Kidney (tissue), 14 donors: ENCODE results near the gene TFEC. TPM values are rescaled to one million over a fixed set of nuclear protein-coding genes. Genes with fewer than 3 reads are reported as not detected.

Experiments used
- DNase-seq, 5 donors: peaks; one replicate each; pipeline ENCODE4 v3.0.0-alpha.2; 2013 to 2020
- FAIRE-seq: peaks from 2 replicates; lab custom pipeline; 2012; peaks lifted over from hg19 to GRCh38; lab: Jason Lieb, UNC
- H3K27ac ChIP-seq, 2 donors: one replicate each; pipeline ENCODE4 v1.7.0; 2013; ENCODE audit warnings: low read depth in 2 of 2, low read length in 2 of 2, inconsistent platforms in 1 of 2
- H3K27me3 ChIP-seq: one replicate; pipeline ENCODE4 v1.7.1; 2013; ENCODE audit warnings: low read length, inconsistent platforms; ENCODE audit not compliant: control insufficient read depth, insufficient read depth
- H3K36me3 ChIP-seq, 3 donors: one replicate each; pipeline versions ENCODE4 v1.7.0 to v1.7.1; 2013; ENCODE audit warnings: low read length in 3 of 3, control low read depth in 1 of 3, inconsistent platforms in 1 of 3; ENCODE audit not compliant: insufficient read depth in 3 of 3, control insufficient read depth in 2 of 3
- H3K4me1 ChIP-seq, 3 donors: one replicate each; pipeline versions ENCODE4 v1.7.0 to v1.7.1; 2013; ENCODE audit warnings: low read length in 3 of 3, inconsistent platforms in 1 of 3, low read depth in 1 of 3; ENCODE audit not compliant: control insufficient read depth in 2 of 3, insufficient read depth in 2 of 3
- H3K4me3 ChIP-seq, 3 donors: one replicate each; pipeline versions ENCODE4 v1.7.0 to v1.8.1; 2013; ENCODE audit warnings: low read length in 3 of 3, control low read depth in 1 of 3, inconsistent platforms in 1 of 3
- H3K9ac ChIP-seq, 3 donors: one replicate each; pipeline versions ENCODE4 v1.7.0 to v1.7.1; 2013; ENCODE audit warnings: low read length in 3 of 3, control low read depth in 1 of 3, inconsistent platforms in 1 of 3
- H3K9me3 ChIP-seq, 3 donors: one replicate each; pipeline versions ENCODE4 v1.7.0 to v1.7.1; 2013; ENCODE audit warnings: low read length in 3 of 3, control low read depth in 1 of 3, inconsistent platforms in 1 of 3; ENCODE audit not compliant: control insufficient read depth in 2 of 3, insufficient read depth in 1 of 3
- intact Hi-C: fragments of 100-400 bp; cut with DNase I; formaldehyde crosslinking; loops from one replicate; pipeline ENCODE4 v1.11.1; 2022
- polyA plus RNA-seq: library from polyadenylated mRNA; stranded (reverse); fragments of 350-450 nt; fragmentation: Illumina TruSeq; extraction: RNeasy Lipid Tissue Mini Kit (QIAGEN cat#74804); gene quantifications from one replicate; pipeline ENCODE4 v1.2.3, GENCODE V29; 2014; ENCODE audit warnings: low read depth, low replicate concordance; ENCODE audit not compliant: insufficient read depth
- total RNA-seq: library from RNA; stranded (reverse); fragmentation: NEBNext Ultra II Directional; extraction: Animal tissue kit (Norgen Biotek cat#: 25700); gene quantifications from one replicate; pipeline ENCODE4 v1.2.1, GENCODE V29; 2021
- TF ChIP-seq, protein P1 (sequence below): IDR thresholded peaks from 3 replicates; pipeline ENCODE4 v1.5.1; 2012; ENCODE audit warnings: mild to moderate bottlenecking, moderate library complexity, borderline replicate concordance; ENCODE audit not compliant: insufficient read depth; ENCODE audit errors: extremely low read depth
- donor health status: control.
- donor health status: control.
- donor health status: control.
- donor health status: control.
- donor health status: control.
- donor health status: DM: yes; HTN: yes; CAD: no.
- donor health status: Normal renal cell carcinoma (clear cell type).

Gene TFEC
- total and polyA plus RNA-seq, 2 donors from 2014 or later: 10.0 to 14.4 TPM

GRCh38 chr7:115941703-115942268, 88.8 kb downstream of the TFEC start:
- Histone ChIP-seq H3K27me3 (no peaks in the 10 kb centered on the region), H3K9me3 (no peaks in the 10 kb centered on the region), H3K9ac (no peak overlapping the region), H3K4me3 (no peak overlapping the region), H3K27ac (no peak overlapping the region), H3K36me3 (no peaks in the 10 kb centered on the region), H3K4me1 (no peaks in the 10 kb centered on the region)
- intact Hi-C loops: no loop called here
- DNase-seq (no peak), FAIRE-seq (no peak)
- TF ChIP-seq, protein P1, sequence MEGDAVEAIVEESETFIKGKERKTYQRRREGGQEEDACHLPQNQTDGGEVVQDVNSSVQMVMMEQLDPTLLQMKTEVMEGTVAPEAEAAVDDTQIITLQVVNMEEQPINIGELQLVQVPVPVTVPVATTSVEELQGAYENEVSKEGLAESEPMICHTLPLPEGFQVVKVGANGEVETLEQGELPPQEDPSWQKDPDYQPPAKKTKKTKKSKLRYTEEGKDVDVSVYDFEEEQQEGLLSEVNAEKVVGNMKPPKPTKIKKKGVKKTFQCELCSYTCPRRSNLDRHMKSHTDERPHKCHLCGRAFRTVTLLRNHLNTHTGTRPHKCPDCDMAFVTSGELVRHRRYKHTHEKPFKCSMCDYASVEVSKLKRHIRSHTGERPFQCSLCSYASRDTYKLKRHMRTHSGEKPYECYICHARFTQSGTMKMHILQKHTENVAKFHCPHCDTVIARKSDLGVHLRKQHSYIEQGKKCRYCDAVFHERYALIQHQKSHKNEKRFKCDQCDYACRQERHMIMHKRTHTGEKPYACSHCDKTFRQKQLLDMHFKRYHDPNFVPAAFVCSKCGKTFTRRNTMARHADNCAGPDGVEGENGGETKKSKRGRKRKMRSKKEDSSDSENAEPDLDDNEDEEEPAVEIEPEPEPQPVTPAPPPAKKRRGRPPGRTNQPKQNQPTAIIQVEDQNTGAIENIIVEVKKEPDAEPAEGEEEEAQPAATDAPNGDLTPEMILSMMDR: no peak

DNA sequence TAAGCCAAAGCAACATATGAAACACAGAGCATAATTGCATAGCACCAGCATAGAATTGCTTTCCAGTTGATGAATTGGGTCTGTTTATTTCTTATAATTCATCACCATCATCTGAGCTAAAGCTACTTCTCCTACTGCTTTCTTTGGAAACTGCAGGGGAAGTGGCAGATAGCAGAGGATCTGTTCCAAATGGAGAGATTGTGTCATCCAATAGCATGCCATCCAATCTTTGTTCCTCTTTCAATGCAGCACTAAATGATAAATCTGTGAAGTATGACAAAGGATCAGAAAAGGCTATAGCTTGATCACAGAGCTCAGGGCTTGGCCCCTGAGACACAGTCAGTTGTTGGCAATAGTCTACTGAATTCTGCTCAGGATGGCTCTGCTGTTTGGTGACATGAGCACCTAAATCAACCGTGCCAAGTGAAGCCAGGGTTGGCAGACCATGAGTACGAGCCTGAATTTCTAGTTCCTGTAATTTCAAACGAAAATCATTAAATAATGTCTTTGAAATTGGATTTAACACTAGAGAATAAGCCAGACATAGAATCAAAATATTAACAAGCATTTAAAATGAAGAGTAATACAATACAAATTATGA, 90.0 kb downstream of the TFEC start:
- no peak for DNase-seq
- H3K27ac ChIP-seq: no peak overlapping the region
- TF ChIP-seq, protein P1: no peak
- H3K4me1 ChIP-seq: no peaks in the 10 kb centered on the region
- H3K9ac ChIP-seq: no peak overlapping the region
- H3K9me3 ChIP-seq: no peaks in the 10 kb centered on the region
- no peak overlapping the region for H3K4me3 ChIP-seq
- H3K27me3 ChIP-seq: no peaks in the 10 kb centered on the region
- intact Hi-C loops: no loop called here
- FAIRE-seq: no peak
- H3K36me3 ChIP-seq: no peaks in the 10 kb centered on the region

- intact Hi-C loops: no loop called here
- Histone ChIP-seq H3K36me3 (no peaks in the 10 kb centered on the region), H3K27me3 (no peaks in the 10 kb centered on the region), H3K9me3 (no peaks in the 10 kb centered on the region), H3K27ac (no peak overlapping the region), H3K4me1 (no peaks in the 10 kb centered on the region), H3K4me3 (no peak overlapping the region), H3K9ac (no peak overlapping the region)
- TF ChIP-seq, protein P1: no peak
- FAIRE-seq: no peak
- DNase-seq: no peak
Measured at GRCh38 chr7:115937960-115938359, 92.6 kb downstream of the TFEC start.
